ENCODE measurements around the gene TMEM106B. TPM values are rescaled to one million over a fixed set of nuclear protein-coding genes. Genes with fewer than 3 reads are reported as not detected.
"Not testable (repeated sequence)": the region's sequence is repeated elsewhere in the genome, so short reads cannot be mapped to it uniquely, and the experiment has no call there.

Gene TMEM106B
- polyA plus RNA-seq (2013, experiment 1 of 2): 36.9 TPM
- polyA plus RNA-seq (2013, experiment 2 of 2): 38.3 TPM

GRCh38 chr7:12211054-12211710 lies at the start of gene TMEM106B:
TMEM106B (plus strand) TSS chr7:12211294; CDS start chr7:12214811, 3,517 bp downstream.
- Histone ChIP-seq H3K27ac (replicated peaks; ENCODE audit: low read length) (peak within 1 kb of the TSS; percentile 91), H3K9ac (ENCODE audit: low read depth, low read length, poor library complexity) (peak within 1 kb of the TSS; percentile 87), H3K27me3 (ENCODE audit: control insufficient read depth in 3 of 3, insufficient read depth in 3 of 3, low read depth in 1 of 3, low read length in 3 of 3) (peaks cover 0 to 36% (median 2%) of the 10 kb centered on the region in 3 experiments), H2BK12ac (ENCODE audit: low read length) (no peak within 1 kb of the TSS), H2BK15ac (ENCODE audit: low read length) (no peak within 1 kb of the TSS), H3K14ac (ENCODE audit: low read length) (peak within 1 kb of the TSS; percentile 78), H3K18ac (ENCODE audit: low read length) (peak within 1 kb of the TSS; percentile 98), H3K79me1 (ENCODE audit: low read depth, low read length) (no peaks in the 10 kb centered on the region), H3K4ac (ENCODE audit: low read length) (no peak within 1 kb of the TSS), H3K36me3 (replicated peaks in 1 of 2; ENCODE audit: control insufficient read depth in 2 of 2, insufficient read depth in 2 of 2, low read length in 2 of 2) (peaks cover 0 to 16% of the 10 kb centered on the region in 2 donors), H3K9me3 (replicated peaks in 1 of 2; ENCODE audit: control insufficient read depth in 2 of 2, insufficient read depth in 1 of 2, low read depth in 1 of 2, low read length in 2 of 2) (no peaks in the 10 kb centered on the region), H2BK5ac (ENCODE audit: low read length) (no peak within 1 kb of the TSS), H2BK120ac (ENCODE audit: low read depth, low read length) (no peak within 1 kb of the TSS), H3K23ac (ENCODE audit: low read depth, low read length, poor library complexity) (peak within 1 kb of the TSS; percentile 83), H3K4me2 (ENCODE audit: insufficient read depth, low read length, poor library complexity, severe bottlenecking) (peak within 1 kb of the TSS; percentile 75), H4K91ac (ENCODE audit: low read depth, low read length, poor library complexity) (peak within 1 kb of the TSS; percentile 83), H2AK5ac (ENCODE audit: low read depth, low read length) (no peak within 1 kb of the TSS), H3K4me1 (ENCODE audit: control insufficient read depth in 2 of 2, insufficient read depth in 1 of 2, low read depth in 1 of 2, low read length in 2 of 2) (peaks cover 0 to 5% of the 10 kb centered on the region in 2 donors), H2AFZ (ENCODE audit: low read length) (peak within 1 kb of the TSS; percentile 85), H4K8ac (ENCODE audit: low read depth, low read length) (no peak within 1 kb of the TSS), H3K4me3 (ENCODE audit: low read length in 2 of 2) (peak within 1 kb of the TSS; percentile 58 to 97)
- WGBS, 2 donors (ENCODE audit: extremely low coverage in 2 of 2, insufficient read length in 2 of 2, insufficient replicate concordance in 1 of 2): no CpG with 5 or more reads among the region's 62 CpGs
- peak; percentile 93 for DNase-seq (ENCODE audit: low spot score)

- Histone ChIP-seq H3K18ac (ENCODE audit: low read length) (no peak overlapping the region), H3K4me2 (ENCODE audit: insufficient read depth, low read length, poor library complexity, severe bottlenecking) (no peak overlapping the region), H2BK15ac (ENCODE audit: low read length) (no peak overlapping the region), H2AFZ (ENCODE audit: low read length) (no peak overlapping the region), H4K91ac (ENCODE audit: low read depth, low read length, poor library complexity) (no peak overlapping the region), H2BK120ac (ENCODE audit: low read depth, low read length) (no peak overlapping the region), H2BK12ac (ENCODE audit: low read length) (no peak overlapping the region), H3K4ac (ENCODE audit: low read length) (no peak overlapping the region), H3K27me3 (ENCODE audit: control insufficient read depth in 3 of 3, insufficient read depth in 3 of 3, low read depth in 1 of 3, low read length in 3 of 3) (no peaks in the 10 kb centered on the region), H4K8ac (ENCODE audit: low read depth, low read length) (no peak overlapping the region), H3K4me3 (ENCODE audit: low read length in 2 of 2) (no peak overlapping the region), H3K23ac (ENCODE audit: low read depth, low read length, poor library complexity) (no peak overlapping the region), H3K79me1 (ENCODE audit: low read depth, low read length) (no peaks in the 10 kb centered on the region), H3K36me3 (replicated peaks in 1 of 2; ENCODE audit: control insufficient read depth in 2 of 2, insufficient read depth in 2 of 2, low read length in 2 of 2) (no peaks in the 10 kb centered on the region), H3K9ac (ENCODE audit: low read depth, low read length, poor library complexity) (no peak overlapping the region), H3K14ac (ENCODE audit: low read length) (no peak overlapping the region), H3K4me1 (ENCODE audit: control insufficient read depth in 2 of 2, insufficient read depth in 1 of 2, low read depth in 1 of 2, low read length in 2 of 2) (no peaks in the 10 kb centered on the region), H3K9me3 (replicated peaks in 1 of 2; ENCODE audit: control insufficient read depth in 2 of 2, insufficient read depth in 1 of 2, low read depth in 1 of 2, low read length in 2 of 2) (no peaks in the 10 kb centered on the region), H3K27ac (replicated peaks; ENCODE audit: low read length) (no peak overlapping the region), H2AK5ac (ENCODE audit: low read depth, low read length) (no peak overlapping the region), H2BK5ac (ENCODE audit: low read length) (no peak overlapping the region)
- WGBS, 2 donors (ENCODE audit: extremely low coverage in 2 of 2, insufficient read length in 2 of 2, insufficient replicate concordance in 1 of 2): no CpG with 5 or more reads among the region's 5 CpGs
- DNase-seq (ENCODE audit: low spot score): no peak
These were observed 48.5 kb upstream of the TMEM106B start for GRCh38 chr7:12162415-12163113.

GRCh38 chr7:12168065-12168464 lies 43.0 kb upstream of the TMEM106B start:
- H3K23ac ChIP-seq (ENCODE audit: low read depth, low read length, poor library complexity); H2BK12ac ChIP-seq (ENCODE audit: low read length); H3K9me3 ChIP-seq (replicated peaks in 1 of 2; ENCODE audit: control insufficient read depth in 2 of 2, insufficient read depth in 1 of 2, low read depth in 1 of 2, low read length in 2 of 2); H3K36me3 ChIP-seq (replicated peaks in 1 of 2; ENCODE audit: control insufficient read depth in 2 of 2, insufficient read depth in 2 of 2, low read length in 2 of 2); H3K4me3 ChIP-seq (ENCODE audit: low read length in 2 of 2); H2AK5ac ChIP-seq (ENCODE audit: low read depth, low read length); H2BK120ac ChIP-seq (ENCODE audit: low read depth, low read length); H3K4me2 ChIP-seq (ENCODE audit: insufficient read depth, low read length, poor library complexity, severe bottlenecking); DNase-seq (ENCODE audit: low spot score); H3K4me1 ChIP-seq (ENCODE audit: control insufficient read depth in 2 of 2, insufficient read depth in 1 of 2, low read depth in 1 of 2, low read length in 2 of 2); H3K79me1 ChIP-seq (ENCODE audit: low read depth, low read length); H3K9ac ChIP-seq (ENCODE audit: low read depth, low read length, poor library complexity); H3K14ac ChIP-seq (ENCODE audit: low read length); H3K27ac ChIP-seq (replicated peaks; ENCODE audit: low read length); H2BK15ac ChIP-seq (ENCODE audit: low read length); H3K18ac ChIP-seq (ENCODE audit: low read length); H2AFZ ChIP-seq (ENCODE audit: low read length); H2BK5ac ChIP-seq (ENCODE audit: low read length); H3K27me3 ChIP-seq (ENCODE audit: control insufficient read depth in 3 of 3, insufficient read depth in 3 of 3, low read depth in 1 of 3, low read length in 3 of 3); H4K91ac ChIP-seq (ENCODE audit: low read depth, low read length, poor library complexity); H4K8ac ChIP-seq (ENCODE audit: low read depth, low read length); H3K4ac ChIP-seq (ENCODE audit: low read length): not testable (repeated sequence)
- no CpG with 5 or more reads among the region's 3 CpGs for WGBS, 2 donors (ENCODE audit: extremely low coverage in 2 of 2, insufficient read length in 2 of 2, insufficient replicate concordance in 1 of 2)
